HG03469 (cell line): ENCODE results near the gene FBN2.
"Not testable (repeated sequence)": the region's sequence is repeated elsewhere in the genome, so short reads cannot be mapped to it uniquely, and the experiment has no call there.

Source experiments
- ATAC-seq: cut with Tn5 transposase; IDR thresholded peaks from one replicate; pipeline ENCODE4 v1.9.1; 2021; ENCODE audit warnings: mild to moderate bottlenecking, moderate library complexity, moderate number of reproducible peaks; ENCODE audit not compliant: unreplicated experiment

Gene FBN2

GRCh38 chr5:128432913-128433440 lies 105.1 kb downstream of the FBN2 start:
- no peak for ATAC-seq

GRCh38 chr5:128427921-128428320 lies 110.1 kb downstream of the FBN2 start:
- no peak for ATAC-seq

DNA sequence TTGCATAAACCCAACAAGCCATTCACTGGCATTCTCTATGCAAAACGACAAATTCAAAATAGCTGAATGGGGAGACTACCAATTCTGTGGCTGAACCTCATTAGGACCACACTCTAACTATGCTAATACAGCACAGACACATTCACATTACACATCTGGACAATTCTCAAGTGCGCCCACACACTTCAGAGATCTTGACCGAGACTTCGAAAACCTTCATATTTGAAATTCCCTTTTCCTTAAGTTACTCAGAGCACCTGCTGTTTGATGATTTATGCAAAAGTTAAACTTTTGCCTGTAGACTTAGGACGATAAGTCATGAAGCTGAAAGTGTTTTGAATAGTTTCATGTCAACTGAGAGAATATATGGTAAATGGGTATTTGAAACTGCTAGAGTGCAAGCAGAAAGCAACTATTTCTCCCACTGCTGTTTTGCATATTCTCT lies 111.9 kb downstream of the FBN2 start:
- peak; percentile 78 for ATAC-seq

DNA sequence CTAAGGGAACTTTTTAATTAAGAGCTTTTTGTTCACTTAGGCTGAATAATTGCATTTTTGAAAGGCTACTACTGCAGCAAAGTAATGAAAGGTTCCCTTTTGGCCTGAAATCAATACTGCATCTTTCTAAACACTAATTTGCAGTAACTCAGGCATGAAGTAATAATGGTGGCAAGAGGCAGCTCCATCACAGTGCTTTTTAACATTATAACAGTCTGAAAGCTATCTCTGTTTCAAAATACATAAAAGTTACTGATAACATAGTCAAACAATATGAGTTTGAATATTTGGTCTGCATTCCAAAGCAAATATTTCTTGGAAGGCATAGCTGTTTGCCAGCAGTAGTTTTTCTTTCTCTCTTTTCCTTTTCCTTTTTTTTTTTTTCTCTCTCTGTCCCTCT lies 113.4 kb downstream of the FBN2 start:
- no peak for ATAC-seq

DNA sequence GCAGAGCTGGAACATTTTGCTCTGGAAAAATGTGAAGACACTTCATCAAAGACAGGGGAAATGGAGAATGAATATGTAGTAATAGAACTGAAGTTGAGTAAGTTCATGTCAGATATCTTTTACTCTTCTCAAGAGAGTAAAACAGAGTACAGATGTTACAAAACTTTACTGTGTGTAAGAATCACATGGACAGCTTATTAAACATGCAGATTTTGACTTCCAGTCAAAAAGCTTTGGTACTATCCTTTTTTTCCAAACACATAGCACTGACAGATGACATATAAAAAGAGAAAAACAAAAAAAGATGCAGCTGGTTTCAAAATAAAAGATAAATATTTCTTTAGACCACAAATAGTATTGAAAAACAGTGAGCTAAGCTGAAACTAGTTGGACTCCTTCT lies 115.4 kb downstream of the FBN2 start:
- no peak for ATAC-seq

- ATAC-seq: no peak
Observed at GRCh38 chr5:128414469-128414868, 123.6 kb downstream of the FBN2 start.

DNA sequence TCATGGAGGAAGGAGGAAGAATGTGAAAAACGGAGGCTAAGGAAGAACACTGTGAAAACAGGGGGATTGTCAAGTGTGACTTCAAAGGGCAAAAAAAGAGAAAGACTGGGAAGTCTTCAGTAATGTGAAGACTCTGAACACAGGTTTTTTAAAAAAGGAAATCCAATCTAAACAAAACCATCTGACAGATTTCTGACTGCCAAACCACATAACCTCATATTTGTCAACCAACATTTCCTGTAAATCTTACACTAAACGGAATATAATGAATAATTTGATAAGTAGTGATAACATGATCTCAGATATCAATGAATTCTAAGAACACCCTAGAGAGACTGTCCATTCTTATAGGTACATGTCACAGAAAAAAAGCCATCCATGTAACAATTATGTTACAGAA lies 124.7 kb downstream of the FBN2 start:
- ATAC-seq: no peak

GRCh38 chr5:128412145-128412930 lies 125.7 kb downstream of the FBN2 start:
- no peak for ATAC-seq

DNA sequence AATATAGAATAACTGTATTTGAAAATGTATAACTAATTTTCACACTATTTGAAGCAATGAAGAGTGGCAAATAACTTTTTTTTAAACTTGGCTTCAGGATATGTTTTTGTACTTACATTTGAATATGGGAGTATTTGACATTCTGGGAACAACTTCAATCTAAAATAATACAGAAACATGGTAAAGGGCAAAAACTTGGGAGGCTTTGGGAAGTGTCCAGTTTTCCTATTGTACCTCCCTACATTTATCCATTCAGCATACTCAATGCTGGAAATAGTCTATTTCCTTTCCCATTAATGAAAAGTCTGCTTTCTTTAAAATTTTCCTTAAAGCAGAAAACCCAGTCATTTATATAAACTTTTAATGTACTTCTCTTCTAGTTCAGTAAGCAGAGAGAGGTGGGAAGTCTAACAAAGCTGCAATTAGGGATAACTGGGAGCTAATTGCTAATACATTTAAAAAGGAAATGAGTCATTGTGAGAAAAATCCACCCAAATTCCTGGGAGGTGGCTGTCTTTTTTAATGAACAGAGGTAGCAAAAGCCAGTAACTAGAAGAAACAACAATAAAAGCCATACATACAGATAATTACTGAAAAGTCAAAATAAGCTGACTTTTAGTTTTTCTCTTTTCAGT lies 128.8 kb downstream of the FBN2 start:
- ATAC-seq: no peak

DNA sequence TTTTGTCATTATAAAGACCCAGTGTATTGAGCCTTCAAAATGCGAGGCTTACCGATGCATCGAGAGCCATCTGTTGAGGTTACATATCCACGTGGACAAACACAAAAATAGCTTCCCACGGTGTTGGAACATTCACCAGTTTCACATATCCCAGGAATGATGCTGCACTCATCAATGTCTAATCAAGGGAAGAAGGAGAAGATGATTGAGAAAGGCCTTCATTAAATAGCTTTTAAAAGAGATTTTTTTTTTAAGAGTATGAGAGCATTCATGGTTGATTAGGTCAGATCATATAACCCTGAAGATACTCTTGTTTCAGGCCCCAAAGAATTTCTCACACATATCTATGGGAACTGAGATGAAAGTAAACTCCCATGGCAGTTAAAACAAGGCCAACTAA lies 129.4 kb downstream of the FBN2 start:
- ATAC-seq: no peak

GRCh38 chr5:128407944-128408343 lies 130.1 kb downstream of the FBN2 start:
- no peak for ATAC-seq

DNA sequence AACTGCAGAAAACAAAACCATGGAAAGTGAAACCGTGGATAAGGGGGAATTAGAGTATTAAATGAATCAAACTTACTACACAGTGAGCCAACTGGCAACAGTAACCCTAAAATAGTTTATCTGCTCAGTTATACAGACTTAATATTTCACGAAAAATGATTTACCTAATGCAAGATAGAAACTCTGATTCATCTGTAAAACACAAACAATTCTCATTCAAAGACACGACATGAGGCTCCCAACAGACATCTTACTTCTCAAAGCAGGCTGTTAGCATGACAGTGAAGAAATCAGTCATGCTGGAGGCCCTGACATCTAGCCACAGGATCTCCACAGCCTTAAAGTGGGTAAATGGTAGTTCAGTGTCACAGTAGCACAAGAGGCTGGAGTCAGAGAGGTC lies 131.2 kb downstream of the FBN2 start:
- no peak for ATAC-seq

DNA sequence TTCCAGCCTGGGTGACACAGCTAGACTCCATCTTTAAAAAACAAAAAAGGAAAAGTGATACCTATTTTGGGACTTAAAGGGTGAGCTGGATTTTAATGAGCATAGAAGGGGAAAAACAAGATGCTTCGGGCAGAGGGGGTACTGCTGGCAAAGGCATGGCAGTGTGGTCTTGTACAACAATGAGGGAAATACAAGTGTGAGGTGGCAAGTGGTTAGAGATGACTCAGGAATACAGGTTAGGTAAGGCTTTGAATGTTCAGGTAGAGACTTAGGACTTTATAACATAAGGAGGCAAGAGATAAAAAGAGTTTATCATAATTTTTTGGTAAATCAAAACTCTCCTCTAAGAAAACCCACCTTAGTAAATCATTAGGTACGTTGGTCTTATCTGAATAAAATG lies 132.9 kb downstream of the FBN2 start:
- ATAC-seq: no peak

- ATAC-seq: no peak
Observed at GRCh38 chr5:128403333-128403732, 134.7 kb downstream of the FBN2 start.

- no peak for ATAC-seq
Observed at GRCh38 chr5:128402506-128402905, 135.5 kb downstream of the FBN2 start.

GRCh38 chr5:128400766-128401165 lies 137.3 kb downstream of the FBN2 start:
- ATAC-seq: not testable (repeated sequence)

DNA sequence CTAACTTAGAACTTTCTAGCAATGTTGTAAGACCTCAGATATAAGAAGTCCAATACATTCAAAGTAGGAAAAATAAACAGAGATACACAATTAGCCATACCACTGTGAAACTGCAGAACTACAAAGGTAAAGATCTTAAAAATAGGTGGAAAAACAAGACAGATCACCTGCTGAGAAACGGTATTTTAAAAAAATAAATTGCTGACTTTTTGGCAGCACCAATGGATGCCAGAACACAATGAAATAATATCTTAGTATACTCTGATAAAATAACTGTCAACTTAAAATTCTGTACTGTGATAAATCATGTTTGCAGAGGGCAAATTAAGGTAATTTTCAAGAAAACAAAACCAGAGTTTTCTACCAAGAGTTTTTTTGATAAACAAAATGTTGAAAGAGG lies 138.9 kb downstream of the FBN2 start:
- no peak for ATAC-seq

GRCh38 chr5:128397876-128398275 lies 140.2 kb downstream of the FBN2 start:
- ATAC-seq: no peak

- ATAC-seq: no peak
Observed at GRCh38 chr5:128395073-128395472, 143.0 kb downstream of the FBN2 start.

GRCh38 chr5:128384068-128384467 lies 154.0 kb downstream of the FBN2 start:
- no peak for ATAC-seq

- no peak for ATAC-seq
Observed at GRCh38 chr5:128380337-128380736, 157.7 kb downstream of the FBN2 start.

- ATAC-seq: no peak
Observed at GRCh38 chr5:128378632-128379031, 159.4 kb downstream of the FBN2 start.
